ENCODE data around the gene FOXP1.

FOXP1 gene

DNA sequence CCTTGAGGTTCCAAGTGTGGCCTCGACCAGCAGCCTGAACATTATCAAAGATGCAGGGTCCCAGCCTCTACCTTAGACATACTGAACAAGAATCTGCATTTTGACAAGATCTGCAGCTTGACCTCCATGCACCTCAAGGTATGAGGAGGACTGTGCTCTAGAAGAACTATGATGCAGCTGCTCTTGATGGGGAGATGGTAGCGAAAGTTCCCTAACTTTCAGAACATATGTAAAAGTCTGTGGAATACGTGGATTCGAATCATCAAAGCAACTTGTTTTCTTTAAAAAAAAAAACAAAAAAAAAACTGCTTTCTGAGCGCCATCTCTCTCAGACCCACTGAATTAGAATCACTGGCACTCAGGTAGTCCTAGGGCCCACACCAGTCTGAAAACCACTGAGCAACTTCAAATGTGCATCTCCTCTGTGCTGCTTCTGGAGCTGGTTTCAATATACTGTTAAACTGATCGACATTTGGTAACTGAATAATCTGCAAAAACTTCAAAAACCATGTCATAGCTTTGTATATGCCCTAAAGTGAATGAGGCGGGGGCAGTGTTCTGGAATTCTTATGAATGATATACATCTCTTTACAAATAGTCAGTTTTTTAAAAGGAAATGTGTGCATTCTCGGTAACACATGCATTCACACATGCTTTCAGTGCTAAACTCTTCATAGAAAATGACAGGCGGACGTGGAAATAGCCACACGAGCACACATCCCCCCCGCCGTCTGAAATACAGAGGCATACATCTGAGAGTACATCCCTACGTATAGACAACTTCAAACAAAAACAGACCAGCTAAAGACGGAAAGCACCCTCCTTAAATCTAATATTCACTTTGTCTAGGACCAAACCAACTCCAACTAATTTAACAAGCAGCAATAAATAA lies 128.8 kb downstream of the FOXP1 start:
- Histone ChIP-seq H3K9ac (no peak overlapping the region), H3K27me3 (ENCODE audit: control insufficient read depth, insufficient read depth, low read length) (no peaks in the 10 kb centered on the region), H3K27ac (no peak overlapping the region), H3K4me1 (peaks cover 3% of the 10 kb centered on the region), H3K36me3 (ENCODE audit: control insufficient read depth, insufficient read depth, low read length) (no peaks in the 10 kb centered on the region), H3K4me2 (ENCODE audit: low read length) (no peak overlapping the region), H2AFZ (no peak overlapping the region), H3K9me3 (ENCODE audit: control insufficient read depth, low read length) (no peaks in the 10 kb centered on the region), H3K79me2 (no peaks in the 10 kb centered on the region), H3K4me3 (ENCODE audit: low read depth, low read length) (no peak overlapping the region)
- TF ChIP-seq, protein P1, sequence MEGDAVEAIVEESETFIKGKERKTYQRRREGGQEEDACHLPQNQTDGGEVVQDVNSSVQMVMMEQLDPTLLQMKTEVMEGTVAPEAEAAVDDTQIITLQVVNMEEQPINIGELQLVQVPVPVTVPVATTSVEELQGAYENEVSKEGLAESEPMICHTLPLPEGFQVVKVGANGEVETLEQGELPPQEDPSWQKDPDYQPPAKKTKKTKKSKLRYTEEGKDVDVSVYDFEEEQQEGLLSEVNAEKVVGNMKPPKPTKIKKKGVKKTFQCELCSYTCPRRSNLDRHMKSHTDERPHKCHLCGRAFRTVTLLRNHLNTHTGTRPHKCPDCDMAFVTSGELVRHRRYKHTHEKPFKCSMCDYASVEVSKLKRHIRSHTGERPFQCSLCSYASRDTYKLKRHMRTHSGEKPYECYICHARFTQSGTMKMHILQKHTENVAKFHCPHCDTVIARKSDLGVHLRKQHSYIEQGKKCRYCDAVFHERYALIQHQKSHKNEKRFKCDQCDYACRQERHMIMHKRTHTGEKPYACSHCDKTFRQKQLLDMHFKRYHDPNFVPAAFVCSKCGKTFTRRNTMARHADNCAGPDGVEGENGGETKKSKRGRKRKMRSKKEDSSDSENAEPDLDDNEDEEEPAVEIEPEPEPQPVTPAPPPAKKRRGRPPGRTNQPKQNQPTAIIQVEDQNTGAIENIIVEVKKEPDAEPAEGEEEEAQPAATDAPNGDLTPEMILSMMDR (IDR thresholded peaks at IDR 0.05) = no peak

DNA sequence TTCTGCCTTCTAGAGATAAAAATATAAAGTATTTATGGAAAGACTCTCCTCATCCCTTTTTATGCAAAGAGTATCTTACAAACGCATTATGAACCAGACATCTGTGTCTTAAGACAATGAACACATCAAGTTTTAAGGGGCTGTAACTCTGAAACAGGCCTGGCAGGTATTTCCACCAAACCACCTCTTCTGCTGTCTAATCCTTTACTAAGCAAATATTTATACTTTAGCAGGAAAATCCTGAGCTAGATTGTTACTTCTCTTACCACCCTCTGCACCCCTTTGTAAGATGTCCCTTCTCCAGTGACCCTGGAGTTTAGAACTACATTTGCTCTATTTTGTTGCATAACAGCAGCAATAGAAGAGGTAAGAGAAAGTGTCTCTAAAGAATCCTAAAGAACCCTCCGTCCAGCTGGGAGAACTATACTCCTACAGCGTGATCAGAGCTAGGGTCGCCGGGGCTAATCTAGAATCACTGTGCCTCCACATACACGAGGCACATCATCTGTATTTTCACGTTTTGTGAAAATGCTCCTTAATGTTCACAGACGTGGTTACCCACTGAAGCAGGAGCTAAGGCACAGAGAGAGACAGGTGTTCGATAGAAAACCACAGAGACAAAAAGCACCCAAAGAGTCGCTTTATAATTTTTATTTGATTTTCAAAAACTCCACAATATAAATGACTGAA lies 129.6 kb downstream of the FOXP1 start:
- H3K9ac ChIP-seq = no peak overlapping the region
- no peaks in the 10 kb centered on the region for H3K9me3 ChIP-seq (ENCODE audit: control insufficient read depth, low read length)
- no peak overlapping the region for H3K27ac ChIP-seq
- peaks cover 3% of the 10 kb centered on the region for H3K4me1 ChIP-seq
- no peak overlapping the region for H2AFZ ChIP-seq
- H3K27me3 ChIP-seq (ENCODE audit: control insufficient read depth, insufficient read depth, low read length) = no peaks in the 10 kb centered on the region
- TF ChIP-seq, protein P1 (IDR thresholded peaks at IDR 0.05) = no peak
- H3K4me2 ChIP-seq (ENCODE audit: low read length) = no peak overlapping the region
- H3K36me3 ChIP-seq (ENCODE audit: control insufficient read depth, insufficient read depth, low read length) = no peaks in the 10 kb centered on the region
- H3K79me2 ChIP-seq = no peaks in the 10 kb centered on the region
- no peak overlapping the region for H3K4me3 ChIP-seq (ENCODE audit: low read depth, low read length)

DNA sequence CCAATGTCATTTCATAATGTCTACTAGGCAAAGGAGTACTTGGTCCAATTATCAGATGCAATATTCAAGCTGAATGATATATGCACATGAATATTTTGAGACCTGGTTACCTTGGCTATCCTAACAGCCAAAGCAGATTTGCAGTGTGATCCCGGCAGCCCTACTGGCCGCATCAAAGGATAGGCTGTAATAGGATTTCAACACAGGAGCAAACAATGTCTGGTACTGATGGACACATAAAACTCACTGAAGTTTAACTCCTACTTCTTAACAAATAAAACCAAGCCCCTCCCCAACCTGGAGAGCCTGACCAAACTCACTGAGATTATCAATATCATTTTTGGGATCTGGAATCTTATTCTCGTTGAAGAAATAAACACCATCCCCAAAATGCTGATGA lies 130.2 kb downstream of the FOXP1 start:
- Histone ChIP-seq H2AFZ (no peak overlapping the region), H3K36me3 (ENCODE audit: control insufficient read depth, insufficient read depth, low read length) (no peaks in the 10 kb centered on the region), H3K9me3 (ENCODE audit: control insufficient read depth, low read length) (no peaks in the 10 kb centered on the region), H3K9ac (no peak overlapping the region), H3K4me3 (ENCODE audit: low read depth, low read length) (no peak overlapping the region), H3K27me3 (ENCODE audit: control insufficient read depth, insufficient read depth, low read length) (no peaks in the 10 kb centered on the region), H3K27ac (no peak overlapping the region), H3K4me1 (peaks cover 4% of the 10 kb centered on the region), H3K79me2 (no peaks in the 10 kb centered on the region), H3K4me2 (ENCODE audit: low read length) (no peak overlapping the region)
- TF ChIP-seq, protein P1 (IDR thresholded peaks at IDR 0.05) = no peak

DNA sequence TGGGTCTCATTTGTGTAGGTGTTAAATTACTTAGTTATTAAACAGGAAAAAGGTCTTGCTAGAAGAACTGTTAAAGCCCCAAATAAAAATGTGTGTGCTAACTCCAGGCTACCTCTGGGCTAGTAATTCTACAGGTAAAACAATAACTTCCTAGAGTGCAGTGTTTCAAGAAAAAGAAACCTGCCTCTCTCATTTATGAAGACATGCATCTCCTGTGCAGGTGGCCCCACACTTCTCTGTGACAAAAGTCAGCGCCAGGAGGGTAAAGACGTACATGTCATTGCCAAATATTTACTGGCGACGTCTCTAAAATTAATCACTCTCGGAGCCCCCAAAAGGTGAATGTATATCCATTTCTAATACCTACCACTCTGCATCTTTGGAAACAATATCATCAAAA lies 131.7 kb downstream of the FOXP1 start:
- no peak overlapping the region for H3K4me2 ChIP-seq (ENCODE audit: low read length)
- no peaks in the 10 kb centered on the region for H3K36me3 ChIP-seq (ENCODE audit: control insufficient read depth, insufficient read depth, low read length)
- H3K27me3 ChIP-seq (ENCODE audit: control insufficient read depth, insufficient read depth, low read length) = no peaks in the 10 kb centered on the region
- H3K9me3 ChIP-seq (ENCODE audit: control insufficient read depth, low read length) = no peaks in the 10 kb centered on the region
- no peak overlapping the region for H2AFZ ChIP-seq
- no peak overlapping the region for H3K27ac ChIP-seq
- H3K4me3 ChIP-seq (ENCODE audit: low read depth, low read length) = no peak overlapping the region
- H3K9ac ChIP-seq = no peak overlapping the region
- no peaks in the 10 kb centered on the region for H3K79me2 ChIP-seq
- peaks cover 10% of the 10 kb centered on the region for H3K4me1 ChIP-seq
- TF ChIP-seq, protein P1 (IDR thresholded peaks at IDR 0.05) = no peak

All from parathyroid adenoma (tissue), 2 donors.